Neutrophil (primary cell): ENCODE measurements around the gene TSHR.
"Not testable (repeated sequence)": the region's sequence is repeated elsewhere in the genome, so short reads cannot be mapped to it uniquely, and the experiment has no call there.

Experiments used
- H3K27ac ChIP-seq: fragments of 200-600 bp; sonication (generic); 2 replicates; pipeline ENCODE4 v1.5.1; 2016; ENCODE audit warnings: mild to moderate bottlenecking, moderate library complexity
- H3K27me3 ChIP-seq: fragments of 200-600 bp; sonication (generic); 2 replicates; pipeline ENCODE4 v1.6.0; 2016; ENCODE audit warnings: mild to moderate bottlenecking
- H3K36me3 ChIP-seq: fragments of 200-600 bp; sonication (generic); 2 replicates; pipeline ENCODE4 v1.5.1; 2017
- H3K4me1 ChIP-seq, 2 experiments: fragments of 200-600 bp in 1 of 2; sonication (generic) in 1 of 2; 1 replicate in 1 of 2; 2 replicates in 1 of 2; pipeline versions ENCODE4 v1.5.1 to v1.6.1; 2013 to 2016; ENCODE audit warnings: low read depth in 1 of 2, low read length in 1 of 2, mild to moderate bottlenecking in 1 of 2, moderate library complexity in 1 of 2; ENCODE audit not compliant: control insufficient read depth in 1 of 2, insufficient read depth in 1 of 2
- H3K4me3 ChIP-seq, 2 experiments: fragments of 200-600 bp in 1 of 2; sonication (generic) in 1 of 2; 1 replicate in 1 of 2; 2 replicates in 1 of 2; pipeline ENCODE4 v1.5.1; 2013 to 2016; ENCODE audit warnings: low read depth in 1 of 2, low read length in 1 of 2, mild to moderate bottlenecking in 1 of 2, moderate library complexity in 1 of 2
- H3K9me3 ChIP-seq: fragments of 200-600 bp; sonication (generic); 2 replicates; pipeline ENCODE4 v1.5.1; 2016
- TF ChIP-seq, protein P1 (sequence below): fragments of 200-600 bp; sonication (generic); IDR thresholded peaks from 2 replicates; pipeline ENCODE4 v1.5.1; 2016; ENCODE audit warnings: antibody characterized with exemption

The TSHR gene

DNA sequence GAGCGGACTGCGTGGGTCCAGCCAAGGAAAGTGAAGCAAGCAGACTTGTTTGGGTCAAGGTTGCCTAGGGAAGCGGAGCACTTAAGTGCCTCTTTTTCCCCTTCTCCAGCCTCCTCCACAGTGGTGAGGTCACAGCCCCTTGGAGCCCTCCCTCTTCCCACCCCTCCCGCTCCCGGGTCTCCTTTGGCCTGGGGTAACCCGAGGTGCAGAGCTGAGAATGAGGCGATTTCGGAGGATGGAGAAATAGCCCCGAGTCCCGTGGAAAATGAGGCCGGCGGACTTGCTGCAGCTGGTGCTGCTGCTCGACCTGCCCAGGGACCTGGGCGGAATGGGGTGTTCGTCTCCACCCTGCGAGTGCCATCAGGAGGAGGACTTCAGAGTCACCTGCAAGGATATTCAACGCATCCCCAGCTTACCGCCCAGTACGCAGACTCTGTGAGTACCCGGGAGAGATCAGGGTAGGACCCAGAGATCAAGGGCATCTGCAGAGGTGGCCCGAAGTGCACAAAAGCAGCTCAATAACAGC, at the start of gene TSHR:
TSHR (plus strand) TSS at position 206 of the 526 bp plus-strand sequence; CDS start at position 266, 60 bp downstream.
- H3K27ac ChIP-seq = no peak within 1 kb of the TSS
- peak within 1 kb of the TSS; percentile 59 to 69 for H3K4me3 ChIP-seq

DNA sequence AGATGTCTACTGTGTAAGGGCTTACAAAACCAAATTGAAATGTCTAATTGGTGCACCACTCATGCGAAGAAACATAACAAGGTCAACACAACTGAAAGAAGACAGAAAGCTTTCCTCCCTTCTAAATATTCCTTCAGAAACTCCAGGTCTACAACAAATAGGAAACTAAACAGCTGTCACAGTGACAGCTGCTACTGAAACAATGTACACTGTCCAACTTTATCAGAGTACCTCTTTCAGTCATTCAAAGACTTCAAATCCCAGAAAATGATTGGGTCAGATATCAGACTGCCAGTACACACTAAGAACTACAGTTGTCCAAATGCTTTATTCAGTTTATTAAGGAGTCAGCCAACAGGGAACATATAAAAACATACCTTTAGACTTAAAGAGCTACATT, 49.1 kb upstream of the TSHR start:
- TF ChIP-seq, protein P1, sequence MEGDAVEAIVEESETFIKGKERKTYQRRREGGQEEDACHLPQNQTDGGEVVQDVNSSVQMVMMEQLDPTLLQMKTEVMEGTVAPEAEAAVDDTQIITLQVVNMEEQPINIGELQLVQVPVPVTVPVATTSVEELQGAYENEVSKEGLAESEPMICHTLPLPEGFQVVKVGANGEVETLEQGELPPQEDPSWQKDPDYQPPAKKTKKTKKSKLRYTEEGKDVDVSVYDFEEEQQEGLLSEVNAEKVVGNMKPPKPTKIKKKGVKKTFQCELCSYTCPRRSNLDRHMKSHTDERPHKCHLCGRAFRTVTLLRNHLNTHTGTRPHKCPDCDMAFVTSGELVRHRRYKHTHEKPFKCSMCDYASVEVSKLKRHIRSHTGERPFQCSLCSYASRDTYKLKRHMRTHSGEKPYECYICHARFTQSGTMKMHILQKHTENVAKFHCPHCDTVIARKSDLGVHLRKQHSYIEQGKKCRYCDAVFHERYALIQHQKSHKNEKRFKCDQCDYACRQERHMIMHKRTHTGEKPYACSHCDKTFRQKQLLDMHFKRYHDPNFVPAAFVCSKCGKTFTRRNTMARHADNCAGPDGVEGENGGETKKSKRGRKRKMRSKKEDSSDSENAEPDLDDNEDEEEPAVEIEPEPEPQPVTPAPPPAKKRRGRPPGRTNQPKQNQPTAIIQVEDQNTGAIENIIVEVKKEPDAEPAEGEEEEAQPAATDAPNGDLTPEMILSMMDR = no peak
- no peak overlapping the region for H3K27ac ChIP-seq
- H3K4me3 ChIP-seq = no peak overlapping the region
- no peaks in the 10 kb centered on the region for H3K36me3 ChIP-seq
- H3K9me3 ChIP-seq = no peaks in the 10 kb centered on the region
- H3K27me3 ChIP-seq = no peaks in the 10 kb centered on the region
- H3K4me1 ChIP-seq = no peaks in the 10 kb centered on the region

More for the DNA sequence above, at the start of gene TSHR:
- Histone ChIP-seq H3K27me3 (peaks cover 12% of the 10 kb centered on the region), H3K9me3 (no peaks in the 10 kb centered on the region), H3K36me3 (no peaks in the 10 kb centered on the region), H3K4me1 (peaks cover 11 to 14% of the 10 kb centered on the region in 2 experiments)
- TF ChIP-seq, protein P1 = no peak

DNA sequence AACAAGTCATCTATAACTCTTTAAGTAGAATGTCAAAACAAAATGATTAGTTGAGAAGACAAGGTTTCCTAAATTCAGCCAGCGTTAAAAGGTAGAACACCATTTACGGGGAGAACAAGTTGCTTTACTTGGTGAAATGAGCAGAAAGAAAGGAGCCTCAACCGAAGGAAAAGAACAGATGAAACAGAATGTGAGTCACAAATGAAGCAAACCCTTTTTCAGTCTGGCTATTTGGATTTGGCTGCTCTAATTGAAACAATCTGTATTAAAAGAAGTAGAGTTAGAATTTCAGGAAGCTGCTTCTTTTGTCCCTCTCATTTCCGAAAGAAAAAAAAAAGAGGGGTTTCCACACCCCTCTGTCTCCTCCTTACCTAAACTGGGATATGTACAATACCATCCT, 48.5 kb upstream of the TSHR start:
- Histone ChIP-seq H3K27me3 (no peaks in the 10 kb centered on the region), H3K4me1 (no peaks in the 10 kb centered on the region), H3K36me3 (no peaks in the 10 kb centered on the region), H3K4me3 (no peak overlapping the region), H3K9me3 (no peaks in the 10 kb centered on the region), H3K27ac (no peak overlapping the region)
- TF ChIP-seq, protein P1 = no peak

GRCh38 chr14:80912013-80912412, 43.4 kb upstream of the TSHR start:
- peaks cover 15% of the 10 kb centered on the region for H3K36me3 ChIP-seq

GRCh38 chr14:80919622-80920021, 35.8 kb upstream of the TSHR start:
- TF ChIP-seq, protein P1 = no peak
- peaks cover 11% of the 10 kb centered on the region for H3K36me3 ChIP-seq
- H3K4me1 ChIP-seq = peaks cover 0 to under 1% of the 10 kb centered on the region in 2 experiments
- no peaks in the 10 kb centered on the region for H3K9me3 ChIP-seq
- H3K27me3 ChIP-seq = no peaks in the 10 kb centered on the region
- no peak overlapping the region for H3K27ac ChIP-seq
- H3K4me3 ChIP-seq = no peak overlapping the region

More at GRCh38 chr14:80912013-80912412, 43.4 kb upstream of the TSHR start:
- H3K9me3 ChIP-seq, H3K27ac ChIP-seq, H3K27me3 ChIP-seq, H3K4me3 ChIP-seq, H3K4me1 ChIP-seq: not testable (repeated sequence)

DNA sequence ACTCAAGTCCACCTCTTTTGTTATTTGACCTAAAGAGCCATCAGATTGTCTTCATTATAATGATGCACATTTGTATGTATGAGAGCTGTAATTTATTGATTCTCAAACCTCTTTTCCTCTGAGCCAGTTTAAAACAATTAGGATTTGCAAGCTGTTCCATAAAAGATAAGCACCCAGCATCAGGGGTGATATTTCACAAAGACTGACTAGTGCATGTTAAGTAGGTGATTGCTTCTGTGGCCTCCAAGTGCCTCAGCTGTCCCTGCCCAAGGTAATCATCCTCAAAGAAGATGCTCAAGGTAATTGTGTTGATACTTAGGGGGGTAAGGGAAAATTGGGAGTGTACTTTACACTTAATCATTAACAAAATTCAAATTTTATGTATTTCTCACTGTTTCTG, 32.1 kb upstream of the TSHR start:
- Histone ChIP-seq H3K4me3 (no peak overlapping the region), H3K27me3 (no peaks in the 10 kb centered on the region), H3K27ac (no peak overlapping the region), H3K36me3 (no peaks in the 10 kb centered on the region), H3K4me1 (peaks cover 18 to 24% of the 10 kb centered on the region in 2 experiments), H3K9me3 (no peaks in the 10 kb centered on the region)
- TF ChIP-seq, protein P1 = no peak
